ENCODE results near the gene CAMTA1.

CAMTA1 gene

DNA sequence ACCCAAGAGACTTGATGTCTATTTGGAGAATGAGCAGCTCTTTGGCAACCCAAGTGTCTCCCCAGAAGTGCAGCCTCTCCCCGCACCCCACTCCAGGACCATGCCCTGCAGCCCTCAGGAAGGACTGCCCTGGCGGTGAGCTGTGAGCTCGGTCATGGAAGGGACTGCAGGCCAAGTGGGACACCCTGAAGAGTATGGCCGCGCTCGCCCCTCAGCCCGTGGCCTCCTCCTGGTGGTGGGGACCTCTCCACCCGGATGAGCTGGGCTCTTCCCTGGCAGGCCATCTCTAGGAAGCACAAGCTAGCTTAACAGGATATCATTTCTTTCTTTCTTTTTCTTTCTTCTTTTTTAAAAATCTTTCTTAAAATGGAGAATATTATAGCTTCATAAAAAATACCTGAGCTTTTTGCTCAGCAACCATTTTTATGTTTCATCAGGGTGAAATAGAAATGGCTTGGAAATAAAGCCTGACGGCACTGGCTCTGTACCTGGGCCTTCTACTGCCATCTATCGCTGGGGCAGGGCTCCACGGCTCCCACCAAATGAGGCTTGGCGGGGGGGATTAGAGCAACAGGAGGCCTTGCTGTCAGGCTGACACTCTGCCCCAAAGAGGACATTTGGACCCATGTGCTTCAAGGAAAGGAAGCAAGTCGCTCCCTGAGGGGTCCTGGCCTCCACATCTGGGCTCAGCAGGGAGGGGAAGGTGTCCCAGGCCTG, 689.7 kb downstream of the CAMTA1 start:
- FAIRE-seq (no peak), DNase-seq (ENCODE audit: insufficient read length, low spot score) (no peak)
- peak; percentile 26 for TF ChIP-seq CTCF (IDR thresholded peaks at IDR 0.05; ENCODE audit: insufficient read depth, missing control alignments)

GRCh38 chr1:7475691-7476090, 690.4 kb downstream of the CAMTA1 start:
- DNase-seq (ENCODE audit: insufficient read length, low spot score): no peak
- no peak for FAIRE-seq
- TF ChIP-seq CTCF (IDR thresholded peaks at IDR 0.05; ENCODE audit: insufficient read depth, missing control alignments): no peak

DNA sequence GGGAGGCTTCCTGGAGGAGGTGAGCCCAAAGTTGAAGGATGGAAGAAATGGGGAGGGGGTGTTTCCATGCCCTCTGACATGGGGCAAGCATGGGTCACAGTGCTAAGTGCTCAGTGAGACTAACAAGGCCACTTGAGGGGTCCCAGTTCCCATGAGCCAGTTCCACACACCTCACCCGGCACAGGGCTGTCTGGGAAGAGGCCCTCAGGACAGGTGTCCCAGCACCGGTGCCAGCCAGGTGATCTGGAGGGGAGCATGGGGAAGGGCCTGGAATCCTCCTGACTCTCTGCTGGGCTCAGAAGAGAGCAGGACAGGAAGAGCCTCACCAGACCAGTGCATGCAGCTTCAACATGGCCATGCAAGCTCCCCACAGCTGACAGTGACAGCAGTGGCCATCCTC, 691.1 kb downstream of the CAMTA1 start:
- FAIRE-seq (no peak), DNase-seq (ENCODE audit: insufficient read length, low spot score) (no peak)
- no peak for TF ChIP-seq CTCF (IDR thresholded peaks at IDR 0.05; ENCODE audit: insufficient read depth, missing control alignments)

DNA sequence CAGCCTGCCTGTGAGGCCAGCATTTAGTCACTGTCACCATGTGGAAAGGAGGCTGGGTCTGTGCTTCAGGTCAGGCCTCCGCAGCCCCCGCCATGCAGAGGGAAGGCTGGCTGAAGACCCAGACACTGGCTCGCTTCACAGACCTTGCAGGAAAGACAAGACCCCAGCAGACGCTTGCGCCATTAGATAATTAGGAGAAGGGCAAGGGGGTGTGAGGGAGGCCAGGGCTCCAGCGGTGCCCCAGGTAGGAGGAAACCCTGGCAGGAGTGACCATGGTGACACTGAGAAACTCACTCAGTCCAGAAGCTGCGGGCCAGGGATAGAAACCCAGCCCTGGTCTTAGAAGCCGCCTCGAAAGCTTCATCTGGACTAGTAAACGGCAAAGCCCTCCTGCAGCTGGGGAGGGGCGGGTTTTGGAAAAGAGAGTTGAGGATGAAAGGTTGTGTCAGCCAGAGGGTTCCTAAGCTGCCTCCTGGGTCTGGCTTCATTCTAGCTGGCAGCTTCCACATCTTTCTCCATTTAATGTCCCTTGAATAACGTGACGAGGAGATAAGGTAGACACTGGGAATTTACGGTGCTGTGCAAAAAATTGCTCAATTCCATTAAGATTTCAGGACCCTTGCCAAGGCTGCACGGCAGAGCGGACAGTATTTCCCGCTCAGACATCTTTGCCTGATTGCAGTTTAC, 691.8 kb downstream of the CAMTA1 start:
- TF ChIP-seq CTCF (IDR thresholded peaks at IDR 0.05; ENCODE audit: insufficient read depth, missing control alignments): no peak
- FAIRE-seq (no peak), DNase-seq (ENCODE audit: insufficient read length, low spot score) (no peak)

DNA sequence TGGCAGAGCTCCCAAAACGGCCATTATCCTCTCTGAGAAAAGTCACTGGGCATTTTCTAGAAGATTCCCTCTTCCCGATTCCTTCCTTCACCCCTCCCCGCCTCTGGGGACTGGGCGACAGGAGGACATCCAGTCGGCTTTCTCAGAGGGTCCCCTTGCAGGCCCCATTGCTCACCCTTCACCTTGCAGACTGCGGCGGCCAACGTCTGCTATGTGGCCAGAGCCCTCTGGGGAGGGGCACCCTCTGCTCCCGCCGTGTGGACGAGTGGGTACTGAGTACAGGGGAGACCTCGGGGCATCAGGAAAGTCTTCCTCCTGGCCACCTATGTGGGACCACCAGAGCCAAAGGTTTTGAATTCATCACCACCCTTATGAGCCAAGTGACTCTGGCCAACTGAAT, 692.3 kb downstream of the CAMTA1 start:
- no peak for DNase-seq (ENCODE audit: insufficient read length, low spot score)
- no peak for FAIRE-seq

DNA sequence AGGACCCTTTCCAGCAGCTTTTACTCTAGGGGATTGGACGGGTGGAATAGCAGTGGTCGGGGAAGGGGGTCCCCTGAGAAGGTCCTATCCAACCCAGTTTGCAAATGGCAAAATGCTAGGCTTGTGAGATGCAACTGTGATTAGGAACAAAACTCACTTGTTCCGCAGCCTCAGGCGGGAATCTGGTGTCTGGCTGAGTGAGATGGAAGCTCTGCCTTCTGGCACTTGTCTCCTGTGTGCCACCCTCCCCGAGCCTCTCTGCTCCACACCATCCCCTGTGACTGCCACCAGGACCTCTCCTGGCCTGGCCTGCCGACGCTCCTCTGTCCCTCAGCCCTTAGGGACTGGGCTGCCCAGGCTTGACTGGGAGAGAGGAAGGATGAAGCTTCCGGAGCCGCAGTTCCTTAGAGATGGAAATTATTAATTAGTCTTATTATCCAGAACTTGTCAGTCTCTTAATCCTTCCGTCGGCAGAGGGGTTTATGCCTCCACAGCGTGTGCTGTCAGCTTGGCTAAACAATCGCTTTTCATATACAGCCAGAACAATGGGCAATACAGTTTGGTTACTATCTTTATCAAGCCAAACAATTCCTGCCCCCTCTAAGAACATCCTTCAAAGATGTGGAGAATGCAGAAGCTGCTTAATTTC, 693.0 kb downstream of the CAMTA1 start:
- FAIRE-seq (no peak), DNase-seq (ENCODE audit: insufficient read length, low spot score) (peak; percentile 75)

More for the DNA sequence above, 692.3 kb downstream of the CAMTA1 start:
- no peak for TF ChIP-seq CTCF (IDR thresholded peaks at IDR 0.05; ENCODE audit: insufficient read depth, missing control alignments)

More for the DNA sequence above, 693.0 kb downstream of the CAMTA1 start:
- TF ChIP-seq CTCF (IDR thresholded peaks at IDR 0.05; ENCODE audit: insufficient read depth, missing control alignments): no peak
